HL-60 (cell line): ENCODE measurements around the gene STK24.

Source experiments
- DNase-seq, 2 experiments: peaks; one replicate each; pipeline ENCODE4 v3.0.0-alpha.2; 2010 to 2020; ENCODE audit warnings: low read depth in 1 of 2, low spot score in 1 of 2
- H3K27ac ChIP-seq: fragments of 250-450 bp; sonication (Bioruptor Pico); replicated peaks from 2 replicates; pipeline ENCODE4 v1.5.1; 2020; ENCODE audit warnings: mild to moderate bottlenecking, moderate library complexity
- H3K27me3 ChIP-seq: fragments of 250-450 bp; sonication (Bioruptor Pico); 2 replicates; pipeline ENCODE4 v1.5.1; 2021; ENCODE audit warnings: mild to moderate bottlenecking, moderate library complexity; ENCODE audit not compliant: insufficient read depth, poor library complexity, severe bottlenecking
- H3K4me3 ChIP-seq: replicated peaks from 2 replicates; pipeline ENCODE4 v1.5.1; 2011; ENCODE audit warnings: mild to moderate bottlenecking, control low read depth, low read length; ENCODE audit not compliant: insufficient read depth
- CTCF ChIP-seq: IDR thresholded peaks from one replicate; pipeline ENCODE4 v1.5.1; 2011; ENCODE audit warnings: low read length, control low read depth, inconsistent platforms; ENCODE audit not compliant: insufficient read depth
- GABPA ChIP-seq: IDR thresholded peaks from 2 replicates; pipeline ENCODE4 v1.6.1; 2012; ENCODE audit warnings: low read depth
- POLR2AphosphoS5 ChIP-seq: IDR thresholded peaks from 2 replicates; pipeline ENCODE4 v1.6.1; 2012; ENCODE audit warnings: low read depth
- REST ChIP-seq: IDR thresholded peaks from 2 replicates; pipeline ENCODE4 v1.6.1; 2012; ENCODE audit warnings: low read depth; ENCODE audit not compliant: insufficient replicate concordance
- SPI1 ChIP-seq: IDR thresholded peaks from 2 replicates; pipeline ENCODE4 v1.6.1; 2012; ENCODE audit warnings: low read depth, mild to moderate bottlenecking, borderline replicate concordance

Gene STK24

GRCh38 chr13:98480915-98481877, 95.7 kb downstream of the STK24 start:
- no peak for TF ChIP-seq GABPA
- TF ChIP-seq REST: no peak
- no peak for TF ChIP-seq POLR2AphosphoS5
- TF ChIP-seq SPI1: no peak
- TF ChIP-seq CTCF: no peak
- H3K4me3 ChIP-seq: no peak overlapping the region
- no peak overlapping the region for H3K27ac ChIP-seq
- DNase-seq: no peak
- no peaks in the 10 kb centered on the region for H3K27me3 ChIP-seq

GRCh38 chr13:98479496-98480003, 97.4 kb downstream of the STK24 start:
- Histone ChIP-seq H3K4me3 (no peak overlapping the region), H3K27me3 (no peaks in the 10 kb centered on the region), H3K27ac (no peak overlapping the region)
- DNase-seq: no peak
- no peak for TF ChIP-seq GABPA
- TF ChIP-seq POLR2AphosphoS5: no peak
- no peak for TF ChIP-seq SPI1
- TF ChIP-seq CTCF: no peak

- TF ChIP-seq REST (no peak), SPI1 (no peak), CTCF (no peak), GABPA (no peak), POLR2AphosphoS5 (no peak)
- peak in 1 of 2 experiments; percentile 29 for DNase-seq
- Histone ChIP-seq H3K27ac (no peak overlapping the region), H3K27me3 (no peaks in the 10 kb centered on the region), H3K4me3 (no peak overlapping the region)
Observed at GRCh38 chr13:98478189-98479129, 98.4 kb downstream of the STK24 start.
